ENCODE measurements around the gene MAP4K4.

MAP4K4 gene

GRCh38 chr2:101812226-101812625, 114.7 kb downstream of the MAP4K4 start:
- DNase-seq (ENCODE audit: low read depth, low spot score), result no peak

- DNase-seq (ENCODE audit: low read depth, low spot score), result no peak
Measured at GRCh38 chr2:101814752-101815151, 117.2 kb downstream of the MAP4K4 start.

- no peak for DNase-seq (ENCODE audit: low read depth, low spot score)
Measured at GRCh38 chr2:101815154-101815553, 117.6 kb downstream of the MAP4K4 start.

- no peak for DNase-seq (ENCODE audit: low read depth, low spot score)
Measured at GRCh38 chr2:101815739-101816391, 118.4 kb downstream of the MAP4K4 start.

GRCh38 chr2:101816598-101816997, 119.1 kb downstream of the MAP4K4 start:
- no peak for DNase-seq (ENCODE audit: low read depth, low spot score)

- DNase-seq (ENCODE audit: low read depth, low spot score), result no peak
Measured at GRCh38 chr2:101817481-101817880, 120.0 kb downstream of the MAP4K4 start.

DNA sequence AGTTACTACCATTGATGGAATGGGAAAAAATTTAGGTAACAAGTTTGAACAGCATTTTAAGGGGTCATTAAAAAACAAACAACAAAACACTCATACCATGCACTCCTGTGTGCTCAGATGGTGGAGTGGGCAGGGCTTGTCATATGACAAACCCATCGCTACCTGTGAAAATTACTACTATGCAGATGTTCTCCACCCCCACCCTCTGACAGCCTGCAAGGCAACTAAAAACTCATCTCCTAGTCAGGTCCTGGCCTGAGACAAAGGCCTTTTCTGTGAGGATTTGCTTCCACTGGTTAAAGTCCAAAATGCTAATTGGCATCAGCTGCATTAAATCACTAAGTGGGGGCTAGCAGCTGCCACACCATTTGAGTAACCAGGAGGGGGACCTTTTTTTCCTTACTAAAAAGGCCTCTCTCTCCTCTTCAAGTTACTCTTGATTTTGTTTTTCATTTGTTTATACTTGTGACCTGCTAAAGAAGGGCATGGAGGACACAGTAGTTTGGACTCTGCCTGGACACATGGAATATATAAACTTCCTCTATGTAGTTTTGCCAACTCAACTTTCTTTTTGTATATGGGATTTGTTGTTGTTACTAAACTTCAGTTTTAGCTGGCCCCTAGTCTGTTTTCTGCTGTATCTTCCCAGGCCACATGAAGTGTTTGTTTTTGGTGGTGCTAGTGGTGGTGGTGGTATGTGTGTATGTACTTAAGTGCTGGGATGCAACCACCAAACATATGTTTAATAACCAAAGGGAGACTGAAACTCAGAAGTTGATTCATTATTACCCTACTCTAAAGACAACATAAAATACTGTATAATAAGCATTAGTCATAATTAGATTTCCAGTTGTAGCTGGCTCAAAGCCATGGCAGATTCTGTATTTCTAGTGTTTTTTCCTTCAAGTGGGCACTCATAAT, 121.3 kb downstream of the MAP4K4 start:
- DNase-seq (ENCODE audit: low read depth, low spot score), result peak; percentile 85

DNA sequence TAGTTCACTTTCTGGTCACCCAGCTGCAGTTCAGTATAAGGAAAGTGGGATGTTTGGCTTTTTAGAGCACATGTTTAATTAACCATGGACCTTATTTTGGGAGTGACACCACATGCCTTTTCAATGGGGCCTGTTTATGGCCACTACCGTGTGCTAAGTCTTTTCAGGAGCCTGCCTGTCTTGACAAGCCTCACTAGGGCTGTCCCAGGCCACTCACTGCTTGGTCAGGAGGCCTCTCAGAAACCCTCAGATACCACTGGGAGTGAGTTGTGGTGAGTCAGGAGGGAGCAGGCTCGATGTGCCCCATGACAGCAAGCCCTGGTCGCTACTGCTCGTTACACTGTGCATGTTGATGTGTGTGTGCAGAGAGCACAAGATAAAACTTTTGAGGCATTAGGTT, 123.0 kb downstream of the MAP4K4 start:
- no peak for DNase-seq (ENCODE audit: low read depth, low spot score)

DNA sequence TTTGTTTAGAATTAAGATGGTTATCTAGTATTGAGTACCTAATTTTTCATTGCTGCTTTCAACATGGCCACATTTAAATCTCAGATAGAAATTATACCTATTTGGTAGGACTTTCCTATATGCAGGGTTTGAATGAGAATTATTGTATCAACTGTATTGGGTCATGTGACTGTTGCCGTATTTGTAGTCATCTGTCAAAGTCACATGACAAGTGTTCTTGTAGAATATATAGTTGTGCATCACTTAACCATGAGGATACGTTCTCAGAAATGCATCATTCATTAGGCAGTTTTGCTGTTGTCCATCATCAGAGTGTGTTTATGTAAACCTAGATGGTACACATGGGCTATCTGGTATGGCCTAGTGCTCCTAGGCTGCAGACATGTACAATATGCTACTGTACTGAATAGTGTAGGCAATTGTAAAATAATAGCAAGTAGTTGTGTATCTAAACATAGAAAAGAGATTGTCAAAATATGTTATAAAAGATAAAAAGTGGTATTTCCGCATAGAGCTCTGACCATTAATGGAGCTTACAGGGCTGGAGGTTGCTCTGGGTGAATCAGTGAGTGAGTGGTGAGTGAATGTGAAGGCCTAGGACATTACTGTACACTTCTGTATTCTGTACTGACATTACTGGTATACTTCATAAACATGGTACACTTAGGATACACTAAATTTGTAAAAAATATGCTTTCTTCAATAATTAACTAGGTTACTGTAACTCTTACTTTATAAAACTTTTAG, 123.7 kb downstream of the MAP4K4 start:
- DNase-seq (ENCODE audit: low read depth, low spot score), result no peak

DNA sequence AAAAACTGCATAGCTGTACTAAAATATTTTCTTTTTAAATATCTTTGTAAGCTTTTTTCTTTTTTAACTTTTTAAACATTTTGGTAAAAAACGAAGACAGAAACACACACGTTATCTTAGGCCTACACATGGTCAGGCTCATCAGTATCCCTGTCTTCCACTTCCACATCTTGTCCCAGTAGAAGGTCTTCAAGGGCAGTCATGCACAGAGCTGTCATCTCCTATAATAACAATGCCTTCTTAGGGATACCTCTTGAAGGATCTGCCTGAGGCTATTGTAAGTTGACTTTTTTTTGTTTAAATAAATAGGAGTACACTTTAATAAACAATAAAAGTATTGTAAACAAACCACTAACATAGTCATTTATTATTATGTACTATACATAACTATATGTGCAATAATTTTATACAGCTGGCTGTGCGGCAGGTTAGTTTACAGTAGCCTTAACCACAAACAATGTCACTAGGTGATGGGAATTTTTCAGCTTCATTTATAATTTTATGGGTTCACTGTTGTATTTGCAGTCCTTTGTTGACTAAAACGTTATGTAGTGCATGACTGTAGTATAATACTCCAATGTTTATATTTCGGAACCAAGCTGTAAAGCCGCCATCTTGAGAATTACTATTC, 124.4 kb downstream of the MAP4K4 start:
- no peak for DNase-seq (ENCODE audit: low read depth, low spot score)

GRCh38 chr2:101823347-101823791, 125.9 kb downstream of the MAP4K4 start:
- DNase-seq (ENCODE audit: low read depth, low spot score), result no peak

GRCh38 chr2:101823859-101824258, 126.4 kb downstream of the MAP4K4 start:
- no peak for DNase-seq (ENCODE audit: low read depth, low spot score)

GRCh38 chr2:101826716-101827115, 129.2 kb downstream of the MAP4K4 start:
- DNase-seq (ENCODE audit: low read depth, low spot score), result no peak

DNA sequence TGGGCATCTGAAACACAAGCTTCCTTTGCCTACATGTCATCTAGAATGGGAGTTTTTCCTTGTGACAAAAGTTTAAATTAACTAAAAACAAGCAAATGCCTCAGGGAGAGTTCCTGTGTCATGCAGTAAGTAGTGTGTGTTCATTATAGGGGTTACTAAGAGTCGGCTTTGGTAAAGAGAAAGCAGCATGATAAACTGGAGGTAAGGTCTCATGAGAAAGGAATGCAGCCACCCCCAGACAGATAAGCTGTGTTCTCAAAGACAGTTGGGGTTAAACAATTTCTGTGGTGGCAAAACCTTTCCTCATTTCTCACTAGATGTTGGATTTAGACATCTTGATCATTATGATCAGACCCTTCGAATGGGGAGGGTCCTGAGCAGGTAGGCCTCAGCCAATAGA, 129.7 kb downstream of the MAP4K4 start:
- no peak for DNase-seq (ENCODE audit: low read depth, low spot score)

- DNase-seq (ENCODE audit: low read depth, low spot score), result no peak
Measured at GRCh38 chr2:101828257-101828656, 130.8 kb downstream of the MAP4K4 start.

GRCh38 chr2:101828673-101829334, 131.3 kb downstream of the MAP4K4 start:
- DNase-seq (ENCODE audit: low read depth, low spot score), result no peak

GRCh38 chr2:101829429-101829828, 131.9 kb downstream of the MAP4K4 start:
- no peak for DNase-seq (ENCODE audit: low read depth, low spot score)

- DNase-seq (ENCODE audit: low read depth, low spot score), result no peak
Measured at GRCh38 chr2:101830146-101830545, 132.6 kb downstream of the MAP4K4 start.

- no peak for DNase-seq (ENCODE audit: low read depth, low spot score)
Measured at GRCh38 chr2:101830555-101830954, 133.0 kb downstream of the MAP4K4 start.

GRCh38 chr2:101831351-101831865, 133.9 kb downstream of the MAP4K4 start:
- no peak for DNase-seq (ENCODE audit: low read depth, low spot score)

- no peak for DNase-seq (ENCODE audit: low read depth, low spot score)
Measured at GRCh38 chr2:101832114-101832513, 134.6 kb downstream of the MAP4K4 start.

All from brain pericyte (primary cell).